Testis (tissue), 2 donors: ENCODE data around the gene H2BK1.

Source experiments
- POLR2A ChIP-seq: fragments of 450-650 bp; IDR thresholded peaks from one replicate; pipeline ENCODE4 v1.6.1; 2017; ENCODE audit warnings: antibody characterized with exemption, mild to moderate bottlenecking, moderate library complexity
- TF ChIP-seq, protein P1 (sequence below), 3 experiments: fragments of 450-650 bp in 2 of 3; fragments of 200-600 bp in 1 of 3; sonication (generic) in 1 of 3; IDR thresholded peaks; one replicate each; pipeline ENCODE4 v1.5.1; 2016 to 2019; ENCODE audit warnings: antibody characterized with exemption in 3 of 3, mild to moderate bottlenecking in 2 of 3, moderate library complexity in 1 of 3

DNA sequence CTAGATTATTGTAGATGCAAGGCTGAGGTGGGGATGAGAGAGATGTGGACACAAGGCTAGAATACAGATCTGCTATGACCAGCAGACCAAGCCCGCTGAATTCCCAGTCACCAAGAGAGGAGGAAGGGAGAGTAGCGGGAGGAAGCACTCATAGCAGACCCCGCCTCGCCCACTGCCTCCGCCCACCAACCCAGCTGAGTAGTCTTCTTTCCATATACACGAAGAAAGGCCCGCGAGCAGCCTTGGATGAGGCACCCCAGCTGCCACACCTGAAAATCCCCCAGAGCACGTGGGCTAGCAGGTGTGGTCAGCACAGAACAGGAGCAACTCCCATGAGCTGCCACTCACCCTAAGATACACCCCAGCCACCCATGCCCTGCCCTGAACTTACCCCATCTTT, 7.9 kb upstream of the H2BK1 start:
- TF ChIP-seq, protein P1, sequence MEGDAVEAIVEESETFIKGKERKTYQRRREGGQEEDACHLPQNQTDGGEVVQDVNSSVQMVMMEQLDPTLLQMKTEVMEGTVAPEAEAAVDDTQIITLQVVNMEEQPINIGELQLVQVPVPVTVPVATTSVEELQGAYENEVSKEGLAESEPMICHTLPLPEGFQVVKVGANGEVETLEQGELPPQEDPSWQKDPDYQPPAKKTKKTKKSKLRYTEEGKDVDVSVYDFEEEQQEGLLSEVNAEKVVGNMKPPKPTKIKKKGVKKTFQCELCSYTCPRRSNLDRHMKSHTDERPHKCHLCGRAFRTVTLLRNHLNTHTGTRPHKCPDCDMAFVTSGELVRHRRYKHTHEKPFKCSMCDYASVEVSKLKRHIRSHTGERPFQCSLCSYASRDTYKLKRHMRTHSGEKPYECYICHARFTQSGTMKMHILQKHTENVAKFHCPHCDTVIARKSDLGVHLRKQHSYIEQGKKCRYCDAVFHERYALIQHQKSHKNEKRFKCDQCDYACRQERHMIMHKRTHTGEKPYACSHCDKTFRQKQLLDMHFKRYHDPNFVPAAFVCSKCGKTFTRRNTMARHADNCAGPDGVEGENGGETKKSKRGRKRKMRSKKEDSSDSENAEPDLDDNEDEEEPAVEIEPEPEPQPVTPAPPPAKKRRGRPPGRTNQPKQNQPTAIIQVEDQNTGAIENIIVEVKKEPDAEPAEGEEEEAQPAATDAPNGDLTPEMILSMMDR (IDR thresholded peaks at IDR 0.05), result no peak
- no peak for TF ChIP-seq POLR2A
